H1 (cell line): ENCODE results near the gene USP10. TPM values are rescaled to one million over a fixed set of nuclear protein-coding genes. Genes with fewer than 3 reads are reported as not detected.
A peak's percentile ranks its signal among the peaks of the same experiment; 100 is the strongest.

Experiments used
- CTCF ChIA-PET: fragments of 300-600 bp; sonication (Branson Sonifier 250); formaldehyde crosslinking; loops from one replicate; lab custom pipeline; 2021; ENCODE audit not compliant: partially characterized antibody; lab: Charles Lee
- POLR2A ChIA-PET: fragments of 300-600 bp; sonication (Branson Sonifier 250); formaldehyde crosslinking; loops from one replicate; lab custom pipeline; 2021; ENCODE audit warnings: inconsistent platforms; ENCODE audit not compliant: partially characterized antibody; lab: Charles Lee
- DNase-seq, 2 experiments: peaks; one replicate each; pipeline versions ENCODE4 v3.0.0 to v3.0.0-alpha.2; 2010 to 2022; ENCODE audit warnings: low spot score in 2 of 2, low read depth in 1 of 2, mixed read lengths in 1 of 2
- FAIRE-seq: peaks from 2 replicates; lab custom pipeline; 2011; peaks lifted over from hg19 to GRCh38; lab: Jason Lieb, UNC
- H2AFZ ChIP-seq: 2 replicates; pipeline ENCODE4 v1.8.1; 2012; ENCODE audit warnings: low read length, inconsistent platforms
- H2AK5ac ChIP-seq: 2 replicates; pipeline ENCODE4 v1.6.1; 2013; ENCODE audit warnings: low read depth, low read length
- H2BK120ac ChIP-seq: replicated peaks from 2 replicates; pipeline ENCODE3; 2013; ENCODE audit warnings: low read depth, low read length, inconsistent platforms
- H2BK12ac ChIP-seq: 2 replicates; pipeline ENCODE4 v1.6.1; 2013; ENCODE audit warnings: low read depth, low read length
- H2BK15ac ChIP-seq: 2 replicates; pipeline ENCODE4 v1.6.1; 2013; ENCODE audit warnings: low read length
- H2BK20ac ChIP-seq: 2 replicates; pipeline ENCODE4 v1.6.1; 2013; ENCODE audit warnings: low read length
- H2BK5ac ChIP-seq: 2 replicates; pipeline ENCODE4 v1.6.1; 2013; ENCODE audit warnings: low read depth, low read length
- H3K14ac ChIP-seq: 2 replicates; pipeline ENCODE4 v1.6.1; 2013; ENCODE audit warnings: inconsistent platforms; ENCODE audit not compliant: insufficient read length
- H3K18ac ChIP-seq: 2 replicates; pipeline ENCODE4 v1.6.1; 2013; ENCODE audit warnings: low read length; ENCODE audit errors: extremely low read depth
- H3K23ac ChIP-seq: 2 replicates; pipeline ENCODE4 v1.6.1; 2013; ENCODE audit warnings: inconsistent platforms; ENCODE audit not compliant: insufficient read length
- H3K23me2 ChIP-seq: 2 replicates; pipeline ENCODE4 v1.6.1; 2013; ENCODE audit warnings: low read depth, low read length
- H3K27ac ChIP-seq: 2 replicates; pipeline ENCODE4 v1.6.1; 2011; ENCODE audit warnings: low read depth, low read length, inconsistent platforms
- H3K27me3 ChIP-seq, 4 experiments: replicated peaks in 1 of 4; 1 replicate in 1 of 4; 2 replicates in 3 of 4; pipeline versions ENCODE4 v1.6.1 to v1.8.1; 2011 to 2013; ENCODE audit warnings: low read length in 3 of 4, mild to moderate bottlenecking in 3 of 4, inconsistent platforms in 2 of 4, mixed read lengths in 2 of 4, moderate library complexity in 1 of 4; ENCODE audit not compliant: control insufficient read depth in 3 of 4, insufficient read depth in 3 of 4; ENCODE audit errors: extremely low read depth in 1 of 4
- H3K36me3 ChIP-seq, 4 experiments: 2 replicates each; pipeline versions ENCODE4 v1.6.1 to v1.8.1; 2011 to 2013; ENCODE audit warnings: mild to moderate bottlenecking in 4 of 4, low read length in 3 of 4, moderate library complexity in 2 of 4, control low read depth in 1 of 4, inconsistent platforms in 1 of 4; ENCODE audit not compliant: insufficient read depth in 4 of 4, control insufficient read depth in 2 of 4
- H3K4ac ChIP-seq: replicated peaks from 2 replicates; pipeline ENCODE3; 2013; ENCODE audit warnings: low read length, low read depth, mixed read lengths, inconsistent platforms; ENCODE audit not compliant: insufficient read length
- H3K4me1 ChIP-seq, 4 experiments: replicated peaks in 1 of 4; 1 replicate in 1 of 4; 2 replicates in 3 of 4; pipeline versions ENCODE4 v1.6.1 to v1.8.1; 2011 to 2013; ENCODE audit warnings: low read length in 3 of 4, inconsistent platforms in 2 of 4, mixed read lengths in 1 of 4; ENCODE audit not compliant: insufficient read depth in 4 of 4, control insufficient read depth in 3 of 4
- H3K4me2 ChIP-seq, 2 experiments: 2 replicates each; pipeline versions ENCODE4 v1.6.1 to v1.8.1; 2011 to 2013; ENCODE audit warnings: low read depth in 2 of 2, low read length in 2 of 2, control low read depth in 1 of 2, inconsistent platforms in 1 of 2, mild to moderate bottlenecking in 1 of 2; ENCODE audit not compliant: insufficient read depth in 1 of 2
- H3K4me3 ChIP-seq, 4 experiments: fragments of 200-600, 300-600 bp in 1 of 4; sonication (generic), shearing (Covaris generic), sonication (Bioruptor Twin) in 1 of 4; 2 replicates each; pipeline versions ENCODE4 v1.5.1 to v1.8.1; 2011 to 2016; ENCODE audit warnings: low read length in 4 of 4, low read depth in 3 of 4, control low read depth in 2 of 4, inconsistent platforms in 2 of 4, mild to moderate bottlenecking in 2 of 4, mixed read lengths in 1 of 4, moderate library complexity in 1 of 4; ENCODE audit not compliant: insufficient read depth in 2 of 4; ENCODE audit errors: extremely low read depth in 1 of 4
- H3K56ac ChIP-seq: replicated peaks from 2 replicates; pipeline ENCODE3; 2013; ENCODE audit warnings: low read depth, mild to moderate bottlenecking, mixed read lengths, low read length, inconsistent platforms; ENCODE audit not compliant: insufficient read length
- H3K79me1 ChIP-seq: 2 replicates; pipeline ENCODE4 v1.6.1; 2013; ENCODE audit warnings: low read depth, low read length, control low read depth
- H3K79me2 ChIP-seq, 2 experiments: 2 replicates each; pipeline versions ENCODE4 v1.6.1 to v1.8.1; 2012 to 2013; ENCODE audit warnings: low read length in 2 of 2, mild to moderate bottlenecking in 2 of 2, inconsistent platforms in 1 of 2; ENCODE audit not compliant: insufficient read depth in 2 of 2, control insufficient read depth in 1 of 2
- H3K9ac ChIP-seq, 4 experiments: replicated peaks in 1 of 4; 1 replicate in 1 of 4; 2 replicates in 3 of 4; pipeline versions ENCODE4 v1.6.1 to v1.8.1; 2011 to 2013; ENCODE audit warnings: low read depth in 3 of 4, low read length in 3 of 4, control low read depth in 2 of 4, mild to moderate bottlenecking in 2 of 4, moderate library complexity in 2 of 4, inconsistent platforms in 1 of 4; ENCODE audit errors: extremely low read depth in 1 of 4
- H3K9me3 ChIP-seq, 2 experiments: 2 replicates each; pipeline versions ENCODE4 v1.6.1 to v1.8.1; 2012 to 2013; ENCODE audit warnings: mild to moderate bottlenecking in 2 of 2, moderate library complexity in 2 of 2, control low read depth in 1 of 2, inconsistent platforms in 1 of 2, low read depth in 1 of 2, low read length in 1 of 2, mixed read lengths in 1 of 2; ENCODE audit not compliant: insufficient read depth in 2 of 2
- H4K20me1 ChIP-seq, 2 experiments: replicated peaks in 1 of 2; 2 replicates each; pipeline versions ENCODE3 to v1.8.1; 2011 to 2013; ENCODE audit warnings: inconsistent platforms in 2 of 2, low read length in 2 of 2, mild to moderate bottlenecking in 1 of 2; ENCODE audit not compliant: insufficient read depth in 2 of 2, control insufficient read depth in 1 of 2
- H4K5ac ChIP-seq: 2 replicates; pipeline ENCODE4 v1.6.1; 2013; ENCODE audit warnings: low read length, low read depth, mixed read lengths, inconsistent platforms; ENCODE audit not compliant: insufficient read length
- H4K8ac ChIP-seq: 2 replicates; pipeline ENCODE4 v1.8.0; 2013; ENCODE audit warnings: mild to moderate bottlenecking, moderate library complexity, low read length, inconsistent platforms; ENCODE audit not compliant: insufficient read depth; ENCODE audit errors: extremely low read depth
- H4K91ac ChIP-seq: replicated peaks from 2 replicates; pipeline ENCODE3; 2013; ENCODE audit warnings: low read length, mixed read lengths, inconsistent platforms; ENCODE audit not compliant: insufficient read length
- CTCF ChIP-seq, 3 experiments: IDR thresholded peaks; 1 replicate in 2 of 3; 2 replicates in 1 of 3; pipeline versions ENCODE4 v1.5.1 to v1.6.1; 2011; ENCODE audit warnings: low read length in 3 of 3, mild to moderate bottlenecking in 3 of 3, inconsistent platforms in 2 of 3, low read depth in 1 of 3, moderate library complexity in 1 of 3; ENCODE audit not compliant: insufficient read depth in 1 of 3; ENCODE audit errors: control extremely low read depth in 1 of 3
- E2F6 ChIP-seq: IDR thresholded peaks from 2 replicates; pipeline ENCODE4 v1.6.1; 2012; ENCODE audit warnings: inconsistent platforms
- ZNF274 ChIP-seq: IDR thresholded peaks from 2 replicates; pipeline ENCODE4 v1.7.0; 2012; ENCODE audit warnings: low read length, borderline replicate concordance; ENCODE audit errors: extremely low read depth
- WGBS, 2 experiments: shearing (Covaris generic) in 1 of 2; methylation state at CpG; one replicate each; pipeline versions ENCODE4 v1.1.6 to v1.1.7; 2013 to 2015; ENCODE audit warnings: low lambda C conversion rate in 2 of 2, mixed read lengths in 2 of 2, inconsistent platforms in 1 of 2, low coverage in 1 of 2, missing lambda C conversion rate in 1 of 2; ENCODE audit not compliant: insufficient replicate concordance in 2 of 2, insufficient coverage in 1 of 2, insufficient read length in 1 of 2; ENCODE audit errors: extremely low coverage in 1 of 2, missing lambda C conversion rate in 1 of 2; 5-methylcytosine and 5-hydroxymethylcytosine counted together
- polyA plus RNA-seq, 7 experiments: library from polyadenylated mRNA; depleted of rRNA in 3 of 7; stranded (reverse) in 5 of 7; unstranded in 2 of 7; fragments of >200 nt in 5 of 7; fragments of 200-250 nt in 2 of 7; gene quantifications; 1 replicate in 5 of 7; 2 replicates in 1 of 7; 4 replicates in 1 of 7; pipeline versions ENCODE4 v1.2.1 to v1.2.3, GENCODE V29; 2011 to 2013; ENCODE audit warnings: missing spikeins in 2 of 7, mixed read lengths in 2 of 7
- total RNA-seq: library from RNA; stranded (reverse); fragmentation: NEBNext Ultra II Directional; extraction: Animal tissue kit (Norgen Biotek cat#: 25700); gene quantifications from 2 replicates; pipeline ENCODE4 v1.2.1, GENCODE V29; 2021

Gene USP10
- total and polyA plus RNA-seq, 2 of the 8 experiments (the other 6 are each of a cell fraction or from before 2014, with no cell fraction given), result 171 to 195 TPM

- TF ChIP-seq E2F6 (0 out of 2 replicates have a peak, but pooled peaks have one; percentile 31), CTCF (IDR thresholded peaks at IDR 0.05; ENCODE audit: control extremely low read depth in 1 of 3, insufficient read depth in 1 of 3, low read depth in 1 of 3, low read length in 3 of 3) (peak in 2 of 3 experiments; percentile 8 to 18; a peak in 2 of 4 replicates), ZNF274 (no peak)
Measured at GRCh38 chr16:84735849-84736586, 36.2 kb downstream of the USP10 start.

More at GRCh38 chr16:84735849-84736586, 36.2 kb downstream of the USP10 start:
- peaks cover 0 to 9% (median 3%) of the 10 kb centered on the region in 4 experiments; a peak in 2 of 8 replicates for H3K36me3 ChIP-seq
- H3K4me2 ChIP-seq, result peak overlapping the region; percentile 2 to 3; a peak in 1 of 4 replicates
- no peak overlapping the region for H3K18ac ChIP-seq
- H3K27me3 ChIP-seq, result no peaks in the 10 kb centered on the region
- H2AK5ac ChIP-seq, result no peak overlapping the region
- CTCF ChIA-PET, result interaction anchor here (1.6 to 13.2 kb wide), 6 partner anchors 10 to 99 kb away, joined by 5 to 137 read pairs (median 28); no protein-coding TSS in a partner anchor
- H3K4ac ChIP-seq, result no peak overlapping the region
- no peak overlapping the region; the same call in 1 of the 2 replicates for H2BK5ac ChIP-seq
- H2BK120ac ChIP-seq, result no peak overlapping the region
- no peak overlapping the region for H4K5ac ChIP-seq
- no peak overlapping the region for H2AFZ ChIP-seq
- no peak overlapping the region; a peak in 1 of 7 replicates for H3K9ac ChIP-seq
- H4K8ac ChIP-seq, result no peak overlapping the region
- H2BK20ac ChIP-seq, result no peak overlapping the region
- H4K91ac ChIP-seq, result no peak overlapping the region
- no peaks in the 10 kb centered on the region for H3K9me3 ChIP-seq
- peaks cover 11 to 26% of the 10 kb centered on the region in 2 experiments for H4K20me1 ChIP-seq
- H3K23ac ChIP-seq, result no peak overlapping the region
- peaks cover 7 to 24% (median 19%) of the 10 kb centered on the region in 4 experiments for H3K4me1 ChIP-seq
- H3K4me3 ChIP-seq, result no peak overlapping the region
- no peak overlapping the region for H3K14ac ChIP-seq
- POLR2A ChIA-PET, result interaction anchor here (0.8 to 1.7 kb wide), 3 partner anchors 18 to 88 kb away, joined by 3 to 7 read pairs (median 4); partner anchors contain the start of gene KLHL36
- H3K56ac ChIP-seq, result no peak overlapping the region
- H2BK15ac ChIP-seq, result no peak overlapping the region
- FAIRE-seq (no peak), DNase-seq (no peak)
- no peaks in the 10 kb centered on the region for H3K23me2 ChIP-seq
- H3K79me2 ChIP-seq, result peaks cover 4 to 90% of the 10 kb centered on the region in 2 experiments; a peak in 3 of 4 replicates
- no peak overlapping the region for H2BK12ac ChIP-seq
- H3K27ac ChIP-seq, result no peak overlapping the region
- H3K79me1 ChIP-seq, result peaks cover 6% of the 10 kb centered on the region; the same call in 1 of the 2 replicates
- WGBS, 2 experiments, result 71% methylated on average over 17 of the region's 17 CpGs; no CpG with 5 or more reads in 1 of the 2 experiments
